ELR (cell line): Measurements from ENCODE around the gene CACNA2D2.

ENCODE experiments used
- DNase-seq: peaks from one replicate; pipeline ENCODE4 v3.0.0-alpha.2; 2015; ENCODE audit warnings: low read depth

The CACNA2D2 gene

GRCh38 chr3:50371133-50371685 lies 132.2 kb downstream of the CACNA2D2 start:
- DNase-seq, result peak; percentile 16

GRCh38 chr3:50370594-50370993 lies 132.8 kb downstream of the CACNA2D2 start:
- peak; percentile 50 for DNase-seq

GRCh38 chr3:50369012-50369670 lies 134.3 kb downstream of the CACNA2D2 start:
- no peak for DNase-seq

- no peak for DNase-seq
These were observed 137.6 kb downstream of the CACNA2D2 start for GRCh38 chr3:50365842-50366220.

GRCh38 chr3:50365080-50365841 lies 138.2 kb downstream of the CACNA2D2 start:
- DNase-seq, result peak; percentile 66

- DNase-seq, result no peak
These were observed 138.8 kb downstream of the CACNA2D2 start for GRCh38 chr3:50364573-50365079.

- DNase-seq, result no peak
These were observed 143.7 kb downstream of the CACNA2D2 start for GRCh38 chr3:50359760-50360110.

DNA sequence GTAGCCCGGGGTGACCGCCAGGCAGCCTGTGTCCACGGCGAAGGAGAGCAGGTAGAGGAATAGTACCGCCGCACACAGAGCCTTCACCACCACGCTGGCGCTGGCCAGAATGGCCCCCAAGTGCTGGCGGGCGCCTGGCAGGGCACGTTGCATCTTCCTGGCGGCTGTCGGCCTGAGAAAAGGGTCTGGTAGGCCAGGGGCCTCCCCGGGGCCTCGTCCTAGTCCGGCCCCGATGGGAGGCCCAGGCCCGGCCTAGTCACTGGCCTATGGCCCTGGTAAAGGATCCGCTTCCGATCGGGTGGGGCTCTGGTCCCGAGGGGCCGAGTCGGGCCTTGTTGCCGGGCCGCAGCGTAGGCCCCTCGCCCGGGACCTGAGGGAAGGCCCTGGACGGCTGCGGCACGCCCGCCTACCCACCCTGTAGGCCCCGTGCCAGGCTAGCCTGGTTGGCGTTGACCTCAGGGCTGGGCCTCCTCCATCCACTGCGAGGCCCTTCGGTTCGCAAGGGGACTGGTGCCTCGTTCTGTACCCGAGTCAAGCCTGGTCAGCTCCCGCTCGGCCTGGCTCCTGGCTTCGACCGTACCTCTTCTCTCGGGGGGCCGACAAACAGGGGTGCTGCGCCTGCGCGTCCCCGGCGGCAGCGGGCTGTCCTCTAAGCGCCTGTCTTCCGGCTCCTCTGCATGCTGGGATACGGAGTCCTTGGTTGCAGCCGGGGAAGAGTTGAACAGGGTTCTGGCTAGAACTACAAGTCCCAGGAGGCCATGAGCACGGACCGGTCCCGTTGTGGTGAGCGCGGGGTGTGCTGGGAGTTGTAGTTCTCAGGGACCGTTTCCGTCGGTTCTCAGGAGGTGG lies 144.3 kb downstream of the CACNA2D2 start, which contains the start of gene TMEM115:
Gene TMEM115 (minus strand): TSS at position 611 of the 849 bp plus-strand sequence. CDS start 458 bp downstream, at position 153.
- peak; percentile 98 for DNase-seq

DNA sequence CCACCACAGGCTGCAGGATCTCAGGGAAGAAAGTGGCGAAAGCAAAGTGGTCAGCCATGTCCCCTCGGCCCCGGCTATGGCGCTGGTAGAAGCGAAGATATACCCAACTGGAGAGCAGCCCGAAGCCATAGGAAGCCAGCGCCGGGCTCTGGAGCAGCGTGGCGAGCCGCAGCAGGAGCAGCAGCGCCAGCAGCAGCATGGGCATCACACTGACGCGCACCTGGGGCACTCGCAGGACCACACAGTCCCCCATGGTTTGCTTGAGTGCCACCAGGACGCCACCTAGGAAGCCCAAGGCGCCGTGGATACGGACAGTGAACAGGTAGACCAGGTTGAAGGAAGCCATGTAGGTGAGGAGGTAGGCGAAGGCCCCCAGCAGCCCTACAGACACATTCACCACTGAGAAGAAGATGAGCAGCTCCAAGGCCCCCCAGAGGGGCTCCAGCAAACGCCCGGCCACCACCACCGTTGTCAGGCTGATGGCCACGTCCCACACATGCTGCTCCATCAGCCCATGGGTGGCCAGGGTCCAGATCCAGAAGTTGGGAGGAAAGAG lies 145.0 kb downstream of the CACNA2D2 start:
- DNase-seq, result no peak

- no peak for DNase-seq
These were observed 146.0 kb downstream of the CACNA2D2 start for GRCh38 chr3:50357481-50357880.

DNA sequence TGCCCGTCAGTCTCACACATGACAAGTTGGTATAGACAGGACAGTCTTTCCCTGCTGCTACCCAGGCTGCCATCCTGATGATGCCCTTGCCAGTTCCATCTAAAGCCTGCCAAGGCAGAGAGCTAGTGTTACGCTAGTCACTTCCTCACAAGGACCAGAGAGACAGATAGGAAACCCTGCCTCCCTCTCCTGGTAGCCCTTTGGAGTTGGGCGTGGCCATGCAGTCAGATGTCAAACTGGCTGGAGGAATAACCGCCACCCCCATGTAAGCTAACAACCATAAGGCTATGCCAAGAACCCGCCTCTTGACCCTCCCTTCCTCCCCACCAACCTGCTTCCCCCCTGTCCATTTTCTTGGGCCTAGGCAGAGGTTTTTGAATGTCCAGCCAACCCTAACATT lies 146.9 kb downstream of the CACNA2D2 start:
- peak; percentile 37 for DNase-seq

DNA sequence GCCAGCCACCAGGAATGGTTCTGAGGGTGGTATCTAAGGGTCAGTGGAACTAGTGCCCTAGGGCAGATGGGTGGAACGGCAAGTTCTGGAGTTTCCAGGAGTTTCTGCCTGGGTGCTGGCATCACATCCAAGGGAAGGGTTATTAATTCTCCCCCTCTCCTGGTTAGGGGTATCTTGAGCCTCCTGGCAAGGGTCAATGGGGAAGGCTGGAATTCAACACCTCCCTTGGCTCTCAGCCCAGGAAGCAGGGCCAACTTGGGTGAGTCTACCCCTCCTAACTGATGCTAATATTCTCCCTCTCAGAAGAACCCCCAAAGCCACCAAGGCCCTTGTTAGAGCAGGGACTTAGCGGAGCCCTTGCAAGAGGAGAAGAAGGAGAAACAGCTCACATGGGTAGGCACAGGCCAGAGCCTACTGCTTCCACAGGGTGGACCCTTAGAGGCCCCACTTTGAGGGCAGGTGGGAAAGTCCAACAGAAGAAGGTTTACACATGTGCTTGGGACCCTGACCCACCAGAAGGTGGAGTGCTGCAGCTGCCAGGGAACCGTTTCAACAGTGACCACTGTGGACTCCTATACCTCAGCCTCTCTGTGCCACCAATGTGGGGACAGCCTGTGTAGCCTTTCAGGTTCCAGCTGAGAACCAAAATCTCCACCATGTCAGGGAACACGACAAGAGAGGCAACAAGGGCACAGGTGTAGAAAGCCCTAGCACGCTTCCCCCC lies 147.4 kb downstream of the CACNA2D2 start:
- DNase-seq, result no peak

DNA sequence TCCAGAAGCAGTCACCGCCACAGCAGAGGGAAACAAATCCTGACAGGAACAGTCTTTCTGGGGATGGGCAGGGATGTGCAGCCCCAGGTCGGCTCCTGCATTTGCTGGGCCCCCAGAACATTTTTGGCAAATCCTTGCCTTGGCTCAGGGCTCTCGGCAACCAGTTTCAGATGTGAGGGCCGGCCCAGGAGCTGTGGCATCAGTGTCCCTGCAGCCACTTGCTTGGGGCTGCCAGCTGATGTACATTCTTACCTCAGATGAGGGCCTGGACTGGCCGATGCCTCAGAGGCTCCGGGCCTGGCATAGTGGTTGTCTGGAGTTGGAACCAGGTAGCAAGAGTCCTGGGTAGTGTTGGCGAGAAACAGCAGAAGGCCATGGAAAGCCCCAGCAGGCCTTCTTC lies 148.6 kb downstream of the CACNA2D2 start:
- DNase-seq, result no peak

DNA sequence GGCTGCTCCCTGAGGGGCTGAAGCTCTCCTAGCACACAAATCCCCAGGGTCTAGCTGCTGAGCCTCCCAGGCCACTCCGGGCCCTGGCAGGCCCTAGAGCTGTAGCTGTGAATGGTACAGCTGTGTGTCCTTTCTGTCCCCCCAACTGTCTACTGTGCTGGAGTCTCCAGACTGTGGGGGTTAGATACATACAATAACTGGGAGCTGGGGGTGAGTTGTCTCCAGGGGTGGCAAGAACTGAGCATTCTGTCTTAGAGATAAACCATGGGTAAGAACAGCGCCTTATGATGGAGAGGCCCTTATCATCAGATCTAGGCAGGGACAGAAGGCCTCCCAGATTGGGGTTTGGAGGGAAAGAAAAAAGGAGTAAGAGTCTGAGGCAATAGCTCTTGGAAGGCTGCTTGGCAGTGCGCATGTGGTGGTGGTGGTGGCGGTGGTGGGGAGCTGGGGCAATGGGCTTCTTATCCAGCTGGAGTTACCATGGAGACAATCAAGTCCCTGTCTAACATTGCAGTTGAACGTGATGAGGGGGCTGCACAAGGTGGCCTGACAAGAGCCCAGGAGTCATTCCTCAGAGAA lies 149.2 kb downstream of the CACNA2D2 start:
- DNase-seq, result no peak

DNA sequence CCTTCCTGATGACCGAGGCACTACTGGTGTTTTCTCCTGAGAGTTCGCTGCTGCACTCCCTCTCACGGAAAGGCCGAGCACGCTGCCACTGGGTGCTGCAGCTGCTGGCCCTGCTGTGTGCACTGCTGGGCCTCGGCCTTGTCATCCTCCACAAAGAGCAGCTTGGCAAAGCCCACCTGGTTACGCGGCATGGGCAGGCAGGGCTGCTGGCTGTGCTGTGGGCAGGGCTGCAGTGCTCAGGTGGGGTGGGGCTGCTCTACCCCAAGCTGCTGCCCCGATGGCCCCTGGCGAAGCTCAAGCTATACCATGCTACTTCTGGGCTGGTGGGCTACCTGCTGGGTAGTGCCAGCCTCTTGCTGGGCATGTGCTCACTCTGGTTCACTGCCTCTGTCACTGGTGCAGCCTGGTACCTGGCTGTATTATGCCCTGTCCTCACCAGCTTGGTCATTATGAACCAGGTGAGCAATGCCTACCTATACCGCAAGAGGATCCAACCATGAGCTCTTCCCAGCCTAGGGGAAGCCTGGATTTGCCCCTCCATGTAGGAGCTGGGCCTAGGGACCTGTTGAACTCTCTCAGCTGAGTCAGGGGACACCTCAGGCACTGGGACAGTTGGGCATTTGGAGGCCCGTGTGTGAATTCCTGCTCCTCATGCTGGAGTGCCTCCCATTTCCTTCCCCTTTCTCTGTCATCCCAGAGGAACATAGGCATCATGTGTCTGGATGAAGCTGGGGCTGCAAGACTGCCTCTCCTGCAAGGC lies 150.0 kb downstream of the CACNA2D2 start:
- no peak for DNase-seq

DNA sequence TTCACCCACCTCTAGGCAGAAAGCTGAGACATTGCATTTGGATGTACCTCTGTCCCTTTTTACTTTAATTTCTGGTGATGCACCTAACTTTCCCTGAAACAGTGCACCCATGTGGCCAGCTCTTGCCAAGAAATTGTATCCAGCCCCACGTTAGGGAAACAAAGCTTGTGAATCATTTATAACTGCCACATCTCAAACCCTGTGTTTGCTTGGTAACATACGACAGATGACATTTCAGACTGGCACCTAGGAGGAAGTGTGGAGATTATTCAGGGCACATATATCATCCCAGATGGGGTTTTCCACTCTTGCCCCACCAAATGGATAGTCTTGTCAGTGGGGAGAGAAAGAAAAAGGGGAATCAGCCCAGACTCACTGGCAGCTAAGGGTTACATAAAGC lies 150.7 kb downstream of the CACNA2D2 start:
- peak; percentile 60 for DNase-seq

- DNase-seq, result no peak
These were observed 152.1 kb downstream of the CACNA2D2 start for GRCh38 chr3:50351323-50351697.

- peak; percentile 92 for DNase-seq
These were observed 152.7 kb downstream of the CACNA2D2 start, which contains the start of the genes CYB561D2 and NPRL2 for GRCh38 chr3:50350527-50351322. Gene CYB561D2 (plus strand): TSS chr3:50350862. CDS start chr3:50351434, 572 bp downstream. Gene NPRL2 (minus strand): TSS chr3:50350775. CDS start chr3:50350652, 123 bp downstream.

DNA sequence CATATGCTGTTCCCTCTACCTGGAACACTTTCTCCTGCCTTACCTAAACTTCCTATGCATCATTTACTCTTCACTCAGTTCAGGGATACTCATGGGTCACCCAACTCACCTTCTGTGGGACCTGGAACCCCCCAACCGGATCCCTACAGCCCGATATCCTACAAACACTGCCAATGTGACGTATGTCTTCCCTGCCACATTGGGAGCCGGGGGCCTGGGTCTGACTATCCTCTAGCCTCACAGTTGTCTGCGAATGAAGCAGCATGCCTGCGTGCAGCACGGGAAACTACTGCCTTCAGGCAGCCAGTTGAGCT lies 153.3 kb downstream of the CACNA2D2 start:
- no peak for DNase-seq
